ENCODE results near the gene ST6GALNAC1.

Gene ST6GALNAC1

GRCh38 chr17:76676629-76677028 lies 33.1 kb upstream of the ST6GALNAC1 start:
- no peak for DNase-seq (ENCODE audit: low spot score)

- no peak for DNase-seq (ENCODE audit: low spot score)
Measured at GRCh38 chr17:76675648-76676047, 32.1 kb upstream of the ST6GALNAC1 start.

GRCh38 chr17:76674600-76674999 lies 31.0 kb upstream of the ST6GALNAC1 start:
- no peak for DNase-seq (ENCODE audit: low spot score)

GRCh38 chr17:76673729-76674128 lies 30.2 kb upstream of the ST6GALNAC1 start:
- no peak for DNase-seq (ENCODE audit: low spot score)

- DNase-seq (ENCODE audit: low spot score): no peak
Measured at GRCh38 chr17:76672892-76673291, 29.3 kb upstream of the ST6GALNAC1 start.

GRCh38 chr17:76672270-76672851 lies 28.8 kb upstream of the ST6GALNAC1 start:
- peak; percentile 3 for DNase-seq (ENCODE audit: low spot score)

- DNase-seq (ENCODE audit: low spot score): no peak
Measured at GRCh38 chr17:76671912-76672262, 28.3 kb upstream of the ST6GALNAC1 start.

- DNase-seq (ENCODE audit: low spot score): peak; percentile 99
Measured at GRCh38 chr17:76671123-76671911, 27.8 kb upstream of the ST6GALNAC1 start.

GRCh38 chr17:76670718-76671122 lies 27.2 kb upstream of the ST6GALNAC1 start:
- no peak for DNase-seq (ENCODE audit: low spot score)

GRCh38 chr17:76670020-76670717 lies 26.6 kb upstream of the ST6GALNAC1 start:
- DNase-seq (ENCODE audit: low spot score): no peak

- no peak for DNase-seq (ENCODE audit: low spot score)
Measured at GRCh38 chr17:76667786-76668453, 24.4 kb upstream of the ST6GALNAC1 start.

- no peak for DNase-seq (ENCODE audit: low spot score)
Measured at GRCh38 chr17:76667491-76667755, 23.9 kb upstream of the ST6GALNAC1 start.

- DNase-seq (ENCODE audit: low spot score): no peak
Measured at GRCh38 chr17:76660656-76661042, 17.1 kb upstream of the ST6GALNAC1 start.

- peak; percentile 69 for DNase-seq (ENCODE audit: low spot score)
Measured at GRCh38 chr17:76659928-76660655, 16.5 kb upstream of the ST6GALNAC1 start.

GRCh38 chr17:76658242-76658662 lies 14.7 kb upstream of the ST6GALNAC1 start:
- DNase-seq (ENCODE audit: low spot score): no peak

GRCh38 chr17:76657505-76658241 lies 14.1 kb upstream of the ST6GALNAC1 start:
- no peak for DNase-seq (ENCODE audit: low spot score)

- no peak for DNase-seq (ENCODE audit: low spot score)
Measured at GRCh38 chr17:76654408-76654807, 10.9 kb upstream of the ST6GALNAC1 start.

GRCh38 chr17:76650504-76650903 lies 6.9 kb upstream of the ST6GALNAC1 start:
- no peak for DNase-seq (ENCODE audit: low spot score)

- no peak for DNase-seq (ENCODE audit: low spot score)
Measured at GRCh38 chr17:76646712-76647111, 3.2 kb upstream of the ST6GALNAC1 start.

GRCh38 chr17:76645481-76645880 lies 1.9 kb upstream of the ST6GALNAC1 start:
- DNase-seq (ENCODE audit: low spot score): no peak

- DNase-seq (ENCODE audit: low spot score): no peak
Measured at GRCh38 chr17:76644995-76645394, 1.4 kb upstream of the ST6GALNAC1 start.

- no peak for DNase-seq (ENCODE audit: low spot score)
Measured at GRCh38 chr17:76642994-76643393, 563 bp downstream of the ST6GALNAC1 start.

Data from LoVo (cell line).